HUES48 (cell line): ENCODE measurements around the gene DIP2C.
"Not testable (repeated sequence)": the region's sequence is repeated elsewhere in the genome, so short reads cannot be mapped to it uniquely, and the experiment has no call there.

Source experiments
- H3K27ac ChIP-seq: one replicate; pipeline ENCODE4 v1.7.0; 2013; ENCODE audit warnings: low read depth, low read length, inconsistent platforms
- H3K27me3 ChIP-seq: 2 replicates; pipeline ENCODE4 v1.6.1; 2013; ENCODE audit warnings: mild to moderate bottlenecking, low read length; ENCODE audit not compliant: control insufficient read depth, insufficient read depth
- H3K36me3 ChIP-seq: 2 replicates; pipeline ENCODE4 v1.6.1; 2013; ENCODE audit warnings: low read length; ENCODE audit not compliant: control insufficient read depth, insufficient read depth
- H3K4me1 ChIP-seq: 2 replicates; pipeline ENCODE4 v1.6.1; 2013; ENCODE audit warnings: mild to moderate bottlenecking, low read length; ENCODE audit not compliant: control insufficient read depth, insufficient read depth
- H3K4me3 ChIP-seq: 2 replicates; pipeline ENCODE4 v1.5.1; 2013; ENCODE audit warnings: mild to moderate bottlenecking, low read depth, low read length
- H3K9ac ChIP-seq: 2 replicates; pipeline ENCODE4 v1.6.1; 2013; ENCODE audit warnings: mild to moderate bottlenecking, low read depth, low read length, moderate library complexity
- H3K9me3 ChIP-seq: 2 replicates; pipeline ENCODE4 v1.6.1; 2013; ENCODE audit warnings: low read length; ENCODE audit not compliant: control insufficient read depth, insufficient read depth

Gene DIP2C

GRCh38 chr10:301536-301935 lies 387.9 kb downstream of the DIP2C start:
- Histone ChIP-seq H3K9ac (no peak overlapping the region), H3K9me3 (no peaks in the 10 kb centered on the region), H3K27ac (no peak overlapping the region), H3K4me3 (no peak overlapping the region), H3K4me1 (0 out of 2 replicates have a peak, but pooled peaks cover 4% of the 10 kb centered on the region), H3K27me3 (no peaks in the 10 kb centered on the region), H3K36me3 (no peaks in the 10 kb centered on the region)

GRCh38 chr10:300580-300979 lies 388.9 kb downstream of the DIP2C start:
- not testable (repeated sequence) for H3K4me1 ChIP-seq, H3K36me3 ChIP-seq, H3K9ac ChIP-seq, H3K27me3 ChIP-seq, H3K9me3 ChIP-seq, H3K27ac ChIP-seq, H3K4me3 ChIP-seq

- Histone ChIP-seq H3K27ac (no peak overlapping the region), H3K4me3 (no peak overlapping the region), H3K36me3 (no peaks in the 10 kb centered on the region), H3K9me3 (no peaks in the 10 kb centered on the region), H3K4me1 (no peaks in the 10 kb centered on the region), H3K9ac (no peak overlapping the region), H3K27me3 (no peaks in the 10 kb centered on the region)
These were observed 389.5 kb downstream of the DIP2C start for GRCh38 chr10:299969-300368.

- Histone ChIP-seq H3K27me3 (no peaks in the 10 kb centered on the region), H3K27ac (no peak overlapping the region), H3K4me1 (no peaks in the 10 kb centered on the region), H3K9ac (no peak overlapping the region), H3K9me3 (no peaks in the 10 kb centered on the region), H3K4me3 (no peak overlapping the region), H3K36me3 (no peaks in the 10 kb centered on the region)
These were observed 390.0 kb downstream of the DIP2C start for GRCh38 chr10:299512-299911.

DNA sequence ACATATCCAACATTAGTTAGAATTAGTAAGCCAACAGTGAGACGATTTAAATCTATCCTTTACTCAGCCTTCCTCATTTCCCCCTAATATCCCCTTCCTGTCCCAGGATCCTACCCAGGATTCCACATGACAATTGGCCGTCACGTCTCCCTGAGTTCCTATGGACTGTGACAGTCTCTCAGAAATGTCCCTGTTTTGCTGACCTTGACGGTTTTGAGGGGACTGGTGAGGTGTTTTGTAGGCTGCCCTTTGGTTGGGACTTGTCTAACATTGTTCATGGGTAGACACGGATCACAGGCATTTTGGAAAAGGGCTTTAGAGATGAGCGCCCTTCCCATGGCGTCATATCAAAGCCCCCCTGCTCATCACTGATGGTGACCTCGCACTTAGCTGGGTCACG lies 391.4 kb downstream of the DIP2C start:
- Histone ChIP-seq H3K9me3 (no peaks in the 10 kb centered on the region), H3K36me3 (no peaks in the 10 kb centered on the region), H3K4me1 (no peaks in the 10 kb centered on the region), H3K4me3 (no peak overlapping the region), H3K9ac (no peak overlapping the region), H3K27me3 (no peaks in the 10 kb centered on the region), H3K27ac (no peak overlapping the region)

GRCh38 chr10:297567-297966 lies 391.9 kb downstream of the DIP2C start:
- Histone ChIP-seq H3K27ac (no peak overlapping the region), H3K4me1 (no peaks in the 10 kb centered on the region), H3K36me3 (no peaks in the 10 kb centered on the region), H3K27me3 (no peaks in the 10 kb centered on the region), H3K9me3 (no peaks in the 10 kb centered on the region), H3K4me3 (no peak overlapping the region), H3K9ac (no peak overlapping the region)

GRCh38 chr10:293636-294035 lies 395.8 kb downstream of the DIP2C start:
- Histone ChIP-seq H3K9ac (no peak overlapping the region), H3K9me3 (no peaks in the 10 kb centered on the region), H3K4me1 (no peaks in the 10 kb centered on the region), H3K27ac (no peak overlapping the region), H3K36me3 (no peaks in the 10 kb centered on the region), H3K27me3 (no peaks in the 10 kb centered on the region), H3K4me3 (no peak overlapping the region)

GRCh38 chr10:290026-290725 lies 399.3 kb downstream of the DIP2C start:
- Histone ChIP-seq H3K36me3 (0 out of 2 replicates have a peak, but pooled peaks cover 4% of the 10 kb centered on the region), H3K4me3 (no peak overlapping the region), H3K9ac (no peak overlapping the region), H3K27me3 (no peaks in the 10 kb centered on the region), H3K27ac (no peak overlapping the region), H3K4me1 (no peaks in the 10 kb centered on the region), H3K9me3 (no peaks in the 10 kb centered on the region)

- Histone ChIP-seq H3K27me3 (no peaks in the 10 kb centered on the region), H3K27ac (no peak overlapping the region), H3K36me3 (0 out of 2 replicates have a peak, but pooled peaks cover 4% of the 10 kb centered on the region), H3K9me3 (no peaks in the 10 kb centered on the region), H3K4me1 (no peaks in the 10 kb centered on the region), H3K4me3 (no peak overlapping the region), H3K9ac (no peak overlapping the region)
These were observed 399.9 kb downstream of the DIP2C start for GRCh38 chr10:289581-289980.

DNA sequence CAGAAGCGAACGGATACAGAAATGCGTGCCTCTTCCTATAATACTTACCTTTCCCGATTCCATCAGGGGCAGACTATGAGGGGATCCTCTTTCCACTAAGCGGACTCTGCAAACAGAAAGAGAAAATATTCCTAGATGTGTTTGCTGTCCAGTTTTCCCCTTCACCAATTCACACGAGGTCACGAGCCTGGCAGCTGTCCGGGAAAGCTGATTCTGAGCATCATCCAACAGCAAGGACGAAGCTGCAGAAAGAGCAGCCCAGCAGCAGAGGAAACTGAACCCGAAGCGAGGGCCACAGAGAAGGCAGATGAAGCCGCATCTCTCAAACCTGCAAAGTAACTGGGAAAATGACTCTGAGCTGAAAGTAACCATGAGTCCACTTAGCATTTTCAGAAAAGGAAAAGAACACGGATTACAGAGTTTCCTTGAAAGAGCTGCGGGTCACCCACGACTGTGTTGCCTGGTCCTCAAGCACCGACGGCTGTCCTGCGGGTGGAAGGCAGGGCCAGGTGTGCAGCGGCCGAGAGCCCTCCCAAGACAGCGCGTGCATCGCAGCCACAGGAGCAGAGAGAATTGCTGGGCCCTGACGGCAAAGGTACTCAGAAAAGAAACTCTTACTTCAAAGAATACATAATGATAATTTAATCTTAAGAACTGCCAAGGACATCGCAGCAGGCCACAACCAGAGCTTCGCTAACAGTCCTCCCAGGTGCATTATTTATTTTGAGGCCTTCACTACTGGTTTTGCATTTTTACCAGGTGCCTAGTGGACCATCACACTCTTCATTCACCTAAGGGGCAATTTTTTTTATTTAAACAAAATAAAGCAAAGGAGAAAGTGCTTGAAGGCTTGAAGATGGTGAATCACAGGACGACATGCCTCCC lies 400.9 kb downstream of the DIP2C start:
- Histone ChIP-seq H3K27me3 (no peaks in the 10 kb centered on the region), H3K4me3 (no peak overlapping the region), H3K27ac (no peak overlapping the region), H3K36me3 (peaks cover 4% of the 10 kb centered on the region; the same call in 1 of the 2 replicates), H3K9ac (no peak overlapping the region), H3K9me3 (no peaks in the 10 kb centered on the region), H3K4me1 (0 out of 2 replicates have a peak, but pooled peaks cover under 1% of the 10 kb centered on the region)

GRCh38 chr10:287814-288213 lies 401.7 kb downstream of the DIP2C start:
- H3K9me3 ChIP-seq, result no peaks in the 10 kb centered on the region
- no peak overlapping the region for H3K9ac ChIP-seq
- no peak overlapping the region for H3K27ac ChIP-seq
- no peaks in the 10 kb centered on the region for H3K27me3 ChIP-seq
- no peak overlapping the region for H3K4me3 ChIP-seq
- H3K4me1 ChIP-seq, result peaks cover 8% of the 10 kb centered on the region
- H3K36me3 ChIP-seq, result peaks cover 4% of the 10 kb centered on the region; the same call in 1 of the 2 replicates
